ENCODE measurements around the gene ITK.

ITK gene

GRCh38 chr5:157248821-157249470 lies 68.3 kb downstream of the ITK start:
- no peak for DNase-seq

GRCh38 chr5:157252711-157253465 lies 72.2 kb downstream of the ITK start:
- DNase-seq = no peak

- peak; percentile 30 for DNase-seq
Observed at GRCh38 chr5:157253547-157253946, 72.9 kb downstream of the ITK start.

GRCh38 chr5:157258450-157258849 lies 77.8 kb downstream of the ITK start:
- DNase-seq = no peak

- no peak for DNase-seq
Observed at GRCh38 chr5:157259699-157260098, 79.1 kb downstream of the ITK start.

- DNase-seq = no peak
Observed at GRCh38 chr5:157263496-157264090, 83.0 kb downstream of the ITK start.

- DNase-seq = peak; percentile 38
Observed at GRCh38 chr5:157265714-157266285, 85.2 kb downstream of the ITK start, which contains the start of gene CYFIP2. TSS of gene CYFIP2 (plus strand) at chr5:157266123. CDS start at chr5:157285362, 19,239 bp downstream.

GRCh38 chr5:157266286-157267007 lies 85.8 kb downstream of the ITK start:
- peak; percentile 12 for DNase-seq

GRCh38 chr5:157267025-157267424 lies 86.4 kb downstream of the ITK start:
- no peak for DNase-seq

- no peak for DNase-seq
Observed at GRCh38 chr5:157267761-157268480, 87.3 kb downstream of the ITK start.

- DNase-seq = peak; percentile 20
Observed at GRCh38 chr5:157269165-157269671, 88.6 kb downstream of the ITK start.

- DNase-seq = no peak
Observed at GRCh38 chr5:157269761-157270272, 89.2 kb downstream of the ITK start.

GRCh38 chr5:157270771-157271170 lies 90.1 kb downstream of the ITK start:
- no peak for DNase-seq

GRCh38 chr5:157271740-157272271 lies 91.2 kb downstream of the ITK start:
- no peak for DNase-seq

GRCh38 chr5:157273131-157273556 lies 92.5 kb downstream of the ITK start:
- no peak for DNase-seq

GRCh38 chr5:157275403-157275802 lies 94.8 kb downstream of the ITK start:
- DNase-seq = no peak

GRCh38 chr5:157278319-157279037 lies 97.8 kb downstream of the ITK start:
- DNase-seq = no peak

GRCh38 chr5:157279605-157280239 lies 99.1 kb downstream of the ITK start:
- no peak for DNase-seq

GRCh38 chr5:157280927-157281326 lies 100.3 kb downstream of the ITK start:
- no peak for DNase-seq

GRCh38 chr5:157282150-157282549 lies 101.5 kb downstream of the ITK start:
- no peak for DNase-seq

Measured in NCI-H510A treated with DMSO at 0.1 percent for 48 hours (cell line).